Mesenchymal stem cell (in vitro differentiated cells and primary cell): ENCODE measurements around the gene SYT7.
A peak's percentile ranks its signal among the peaks of the same experiment; 100 is the strongest.

Experiments
- DNase-seq: peaks from one replicate; pipeline ENCODE4 v3.0.0-alpha.2; 2013
- H2AFZ ChIP-seq: one replicate; pipeline ENCODE4 v1.6.1; 2013; ENCODE audit warnings: low read depth, mild to moderate bottlenecking, control low read depth, inconsistent platforms, low read length, moderate library complexity
- H2AK5ac ChIP-seq: 2 replicates; pipeline ENCODE4 v1.6.1; 2013; ENCODE audit warnings: low read length, moderate library complexity, mild to moderate bottlenecking, inconsistent platforms; ENCODE audit not compliant: severe bottlenecking
- H2BK120ac ChIP-seq: one replicate; pipeline ENCODE4 v1.6.1; 2013; ENCODE audit warnings: low read depth, mild to moderate bottlenecking, inconsistent platforms, low read length, moderate library complexity
- H2BK12ac ChIP-seq, 2 experiments: one replicate each; pipeline ENCODE4 v1.6.1; 2013; ENCODE audit warnings: inconsistent platforms in 2 of 2, low read length in 2 of 2, mild to moderate bottlenecking in 2 of 2, moderate library complexity in 2 of 2, control low read depth in 1 of 2
- H2BK15ac ChIP-seq: one replicate; pipeline ENCODE4 v1.6.1; 2013; ENCODE audit warnings: mild to moderate bottlenecking, low read depth, inconsistent platforms; ENCODE audit not compliant: poor library complexity, severe bottlenecking
- H2BK5ac ChIP-seq: 2 replicates; pipeline ENCODE4 v1.6.1; 2013; ENCODE audit warnings: low read depth, mild to moderate bottlenecking, low read length, control low read depth, inconsistent platforms; ENCODE audit not compliant: poor library complexity, severe bottlenecking
- H3K14ac ChIP-seq, 2 experiments: one replicate each; pipeline ENCODE4 v1.6.1; 2013; ENCODE audit warnings: inconsistent platforms in 2 of 2, low read length in 2 of 2, control low read depth in 1 of 2, mild to moderate bottlenecking in 1 of 2, moderate library complexity in 1 of 2
- H3K18ac ChIP-seq, 2 experiments: one replicate each; pipeline ENCODE4 v1.6.1; 2013; ENCODE audit warnings: inconsistent platforms in 2 of 2, low read length in 2 of 2, control low read depth in 1 of 2, low read depth in 1 of 2, mild to moderate bottlenecking in 1 of 2
- H3K23ac ChIP-seq, 2 experiments: one replicate each; pipeline ENCODE4 v1.6.1; 2013; ENCODE audit warnings: inconsistent platforms in 2 of 2, low read length in 2 of 2, mild to moderate bottlenecking in 2 of 2, moderate library complexity in 2 of 2, control low read depth in 1 of 2
- H3K27ac ChIP-seq: 2 replicates; pipeline ENCODE4 v1.5.1; 2013; ENCODE audit warnings: mild to moderate bottlenecking, moderate library complexity, low read length, control low read depth, inconsistent platforms; ENCODE audit not compliant: poor library complexity, severe bottlenecking
- H3K27me3 ChIP-seq, 2 experiments: 2 replicates each; pipeline versions ENCODE4 v1.6.1 to v1.7.0; 2013; ENCODE audit warnings: low read length in 2 of 2, mild to moderate bottlenecking in 2 of 2, moderate library complexity in 2 of 2, control low read depth in 1 of 2, inconsistent platforms in 1 of 2; ENCODE audit not compliant: control insufficient read depth in 1 of 2, insufficient read depth in 1 of 2
- H3K36me3 ChIP-seq, 2 experiments: 2 replicates each; pipeline versions ENCODE4 v1.6.1 to v1.7.0; 2013; ENCODE audit warnings: low read length in 2 of 2, control low read depth in 1 of 2, inconsistent platforms in 1 of 2, low read depth in 1 of 2, mild to moderate bottlenecking in 1 of 2; ENCODE audit not compliant: insufficient read depth in 2 of 2, control insufficient read depth in 1 of 2
- H3K4ac ChIP-seq, 2 experiments: one replicate each; pipeline ENCODE4 v1.6.1; 2013; ENCODE audit warnings: inconsistent platforms in 2 of 2, low read length in 2 of 2, mild to moderate bottlenecking in 2 of 2, moderate library complexity in 2 of 2, control low read depth in 1 of 2, low read depth in 1 of 2
- H3K4me1 ChIP-seq: 2 replicates; pipeline ENCODE4 v1.6.1; 2013; ENCODE audit warnings: low read depth, low read length, control low read depth; ENCODE audit not compliant: control insufficient read depth, insufficient read depth
- H3K4me2 ChIP-seq: 2 replicates; pipeline ENCODE4 v1.6.1; 2013; ENCODE audit warnings: low read length, mild to moderate bottlenecking, inconsistent platforms; ENCODE audit not compliant: poor library complexity, severe bottlenecking
- H3K4me3 ChIP-seq, 2 experiments: 2 replicates each; pipeline versions ENCODE4 v1.5.1 to v1.7.0; 2013; ENCODE audit warnings: low read length in 2 of 2, mild to moderate bottlenecking in 2 of 2, control low read depth in 1 of 2, low read depth in 1 of 2; ENCODE audit not compliant: insufficient read depth in 1 of 2
- H3K79me1 ChIP-seq: replicated peaks from 2 replicates; pipeline ENCODE4 v1.6.1; 2013; ENCODE audit warnings: mild to moderate bottlenecking, control low read depth, low read length, inconsistent platforms; ENCODE audit not compliant: poor library complexity, severe bottlenecking
- H3K9ac ChIP-seq: 2 replicates; pipeline ENCODE4 v1.7.0; 2013; ENCODE audit warnings: mild to moderate bottlenecking, low read length, moderate library complexity
- H3K9me3 ChIP-seq: 2 replicates; pipeline ENCODE4 v1.7.0; 2013; ENCODE audit warnings: mild to moderate bottlenecking, low read length; ENCODE audit not compliant: control insufficient read depth
- H4K8ac ChIP-seq: one replicate; pipeline ENCODE4 v1.6.1; 2013; ENCODE audit warnings: inconsistent platforms, mild to moderate bottlenecking, low read length, moderate library complexity
- H4K91ac ChIP-seq: one replicate; pipeline ENCODE4 v1.6.1; 2013; ENCODE audit warnings: mild to moderate bottlenecking, low read length, inconsistent platforms
- WGBS: methylation state at CpG from one replicate; pipeline ENCODE4 v1.1.7; 2013; ENCODE audit warnings: mixed read lengths; 5-methylcytosine and 5-hydroxymethylcytosine counted together

The SYT7 gene

DNA sequence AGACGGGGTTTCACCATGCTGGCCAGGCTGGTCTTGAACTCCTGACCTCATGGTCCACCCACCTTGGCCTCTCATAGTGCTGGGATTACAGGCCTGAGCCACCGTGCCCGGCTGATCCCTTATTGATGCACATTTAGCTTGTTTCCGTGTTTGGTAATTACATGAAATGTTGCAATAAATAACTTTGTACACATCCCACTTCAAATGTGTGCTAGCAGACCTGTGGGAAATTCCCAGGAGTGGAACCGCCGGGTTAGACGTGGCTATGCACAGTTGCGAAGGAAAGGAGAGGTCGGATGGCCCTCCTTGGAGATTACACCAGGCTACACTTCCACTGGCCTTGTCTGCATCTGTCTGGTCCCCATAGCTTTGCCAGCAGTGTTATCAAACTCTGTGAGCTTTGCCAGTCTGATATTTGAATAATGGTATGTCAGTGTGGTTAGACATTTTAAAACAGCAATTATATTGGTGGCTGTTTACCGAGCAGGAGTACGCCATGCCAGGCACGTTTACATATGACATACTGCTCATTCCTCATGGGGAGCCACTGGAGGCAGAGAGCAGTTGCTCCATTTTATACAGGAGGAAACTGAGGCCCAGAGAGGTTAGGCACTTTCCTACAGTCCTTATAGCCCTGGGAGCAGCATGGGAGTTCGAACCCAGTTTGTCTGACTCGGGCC is 27.2 kb upstream of the SYT7 start:
- no peak for DNase-seq
- Histone ChIP-seq H3K4me2 (no peak overlapping the region), H3K23ac (no peak overlapping the region), H3K18ac (no peak overlapping the region), H3K27me3 (peaks cover 8 to 65% of the 10 kb centered on the region in 2 experiments), H3K36me3 (no peaks in the 10 kb centered on the region), H3K4me1 (peaks cover 8% of the 10 kb centered on the region), H2AFZ (no peak overlapping the region), H3K9me3 (peaks cover 3% of the 10 kb centered on the region), H3K4me3 (no peak overlapping the region), H4K8ac (no peak overlapping the region), H3K9ac (no peak overlapping the region), H3K27ac (no peak overlapping the region), H2BK12ac (no peak overlapping the region), H2AK5ac (no peak overlapping the region), H3K14ac (no peak overlapping the region), H2BK15ac (no peak overlapping the region), H4K91ac (no peak overlapping the region), H2BK120ac (no peak overlapping the region), H3K79me1 (no peaks in the 10 kb centered on the region), H2BK5ac (no peak overlapping the region), H3K4ac (no peak overlapping the region)
- WGBS = 77% methylated on average over 11 of the region's 14 CpGs

- Histone ChIP-seq H3K27me3 (peaks cover 8 to 66% of the 10 kb centered on the region in 2 experiments), H3K79me1 (no peaks in the 10 kb centered on the region), H4K8ac (no peak overlapping the region), H3K14ac (no peak overlapping the region), H3K4me3 (no peak overlapping the region), H3K36me3 (no peaks in the 10 kb centered on the region), H4K91ac (no peak overlapping the region), H3K18ac (no peak overlapping the region), H3K23ac (no peak overlapping the region), H3K9ac (no peak overlapping the region), H3K9me3 (peaks cover 3% of the 10 kb centered on the region), H3K4me1 (peaks cover 13% of the 10 kb centered on the region), H2BK120ac (no peak overlapping the region), H2BK12ac (no peak overlapping the region), H2AFZ (no peak overlapping the region), H2BK5ac (no peak overlapping the region), H2AK5ac (no peak overlapping the region), H2BK15ac (no peak overlapping the region), H3K4ac (no peak overlapping the region), H3K27ac (no peak overlapping the region), H3K4me2 (no peak overlapping the region)
- no peak for DNase-seq
- 90% methylated on average over 3 of the region's 3 CpGs for WGBS
These were observed 26.6 kb upstream of the SYT7 start for GRCh38 chr11:61607426-61607825.

- Histone ChIP-seq H3K27me3 (peaks cover 3 to 58% of the 10 kb centered on the region in 2 experiments), H3K4ac (no peak overlapping the region), H3K4me3 (peak overlapping the region in 1 of 2 experiments; percentile 50), H3K18ac (no peak overlapping the region), H3K4me1 (peaks cover 23% of the 10 kb centered on the region), H2BK12ac (no peak overlapping the region), H3K36me3 (no peaks in the 10 kb centered on the region), H3K23ac (no peak overlapping the region), H3K14ac (peak overlapping the region in 1 of 2 experiments; percentile 19), H2BK120ac (no peak overlapping the region), H3K79me1 (no peaks in the 10 kb centered on the region), H3K9me3 (no peaks in the 10 kb centered on the region), H3K4me2 (no peak overlapping the region), H2BK15ac (no peak overlapping the region), H2AFZ (no peak overlapping the region), H2BK5ac (no peak overlapping the region), H3K9ac (peak overlapping the region; percentile 62), H4K8ac (no peak overlapping the region), H2AK5ac (no peak overlapping the region), H4K91ac (no peak overlapping the region), H3K27ac (no peak overlapping the region)
- no peak for DNase-seq
- 73% methylated on average over 6 of the region's 6 CpGs for WGBS
These were observed 22.8 kb upstream of the SYT7 start for GRCh38 chr11:61603667-61604066.

GRCh38 chr11:61602775-61603569 is 22.1 kb upstream of the SYT7 start:
- Histone ChIP-seq H2BK15ac (no peak overlapping the region), H3K9ac (peak overlapping the region; percentile 62), H3K4me3 (peak overlapping the region in 1 of 2 experiments; percentile 50), H3K4ac (no peak overlapping the region), H4K8ac (no peak overlapping the region), H4K91ac (no peak overlapping the region), H2BK120ac (no peak overlapping the region), H3K4me1 (peaks cover 23% of the 10 kb centered on the region), H3K14ac (peak overlapping the region in 1 of 2 experiments; percentile 19), H2BK12ac (no peak overlapping the region), H3K27me3 (peaks cover 3 to 58% of the 10 kb centered on the region in 2 experiments), H2AK5ac (no peak overlapping the region), H3K36me3 (no peaks in the 10 kb centered on the region), H3K9me3 (no peaks in the 10 kb centered on the region), H3K79me1 (no peaks in the 10 kb centered on the region), H3K18ac (no peak overlapping the region), H3K27ac (no peak overlapping the region), H2BK5ac (no peak overlapping the region), H2AFZ (no peak overlapping the region), H3K4me2 (no peak overlapping the region), H3K23ac (no peak overlapping the region)
- WGBS = 37% methylated on average over 18 of the region's 20 CpGs
- peak; percentile 77 for DNase-seq
